PC-3 (cell line): ENCODE measurements around the gene ISG20L2. TPM values are rescaled to one million over a fixed set of nuclear protein-coding genes. Genes with fewer than 3 reads are reported as not detected.
"Not testable (repeated sequence)": the region's sequence is repeated elsewhere in the genome, so short reads cannot be mapped to it uniquely, and the experiment has no call there.

ENCODE experiments used
- ATAC-seq: fragments of 200-7000 bp; cut with Tn5 transposase; 2 replicates; pipeline ENCODE4 v1.9.1; 2020; ENCODE audit warnings: mild to moderate bottlenecking, moderate library complexity
- BruUV-seq: library from RNA; stranded (reverse); fragments of 400-500 nt; replicated peaks from 2 replicates; lab custom pipeline; 2021; lab: Mats Ljungman, UMichigan
- CTCF ChIA-PET: fragments of 300-600 bp; sonication (Branson Sonifier 250); formaldehyde crosslinking; loops from one replicate; lab custom pipeline; 2022; ENCODE audit warnings: antibody characterized with exemption; lab: Charles Lee
- POLR2A ChIA-PET: fragments of 300-600 bp; sonication (Branson Sonifier 250); formaldehyde crosslinking; loops from one replicate; lab custom pipeline; 2022; ENCODE audit warnings: antibody characterized with exemption; ENCODE audit not compliant: unreplicated experiment; lab: Charles Lee
- DNase-seq: peaks from one replicate; pipeline ENCODE4 v3.0.0-alpha.2; 2015
- H2AFZ ChIP-seq: fragments of 300-600 bp; sonication (generic); 2 replicates; pipeline ENCODE4 v1.6.0; 2016; ENCODE audit warnings: antibody characterized with exemption, low read length
- H3F3A ChIP-seq: fragments of 300-600 bp; sonication (generic); one replicate; pipeline ENCODE4 v1.6.0; 2017; ENCODE audit warnings: antibody characterized with exemption, low read length, control low read depth, mild to moderate bottlenecking; ENCODE audit not compliant: unreplicated experiment
- H3K27ac ChIP-seq: fragments of 300-600 bp; sonication (generic); 2 replicates; pipeline ENCODE4 v1.5.1; 2016; ENCODE audit warnings: mild to moderate bottlenecking, low read length
- H3K27me3 ChIP-seq: fragments of 300-600 bp; sonication (generic); 2 replicates; pipeline ENCODE4 v1.6.1; 2016; ENCODE audit warnings: low read length, mixed read lengths
- H3K36me3 ChIP-seq: fragments of 300-600 bp; sonication (generic); 2 replicates; pipeline ENCODE4 v1.6.1; 2016; ENCODE audit warnings: low read depth, mixed run types, low read length, mixed read lengths
- H3K4me1 ChIP-seq: fragments of 300-600 bp; sonication (generic); 2 replicates; pipeline ENCODE4 v1.5.1; 2016; ENCODE audit warnings: low read length; ENCODE audit not compliant: insufficient read depth
- H3K4me2 ChIP-seq: fragments of 300-600 bp; sonication (generic); 2 replicates; pipeline ENCODE4 v1.6.0; 2016; ENCODE audit warnings: low read length
- H3K4me3 ChIP-seq: fragments of 300-600 bp; sonication (generic); 2 replicates; pipeline ENCODE4 v1.5.1; 2016; ENCODE audit warnings: mild to moderate bottlenecking, low read length, mixed read lengths
- H3K79me2 ChIP-seq: fragments of 300-600 bp; sonication (generic); 2 replicates; pipeline ENCODE4 v1.6.1; 2017; ENCODE audit warnings: low read length, mixed read lengths
- H3K9ac ChIP-seq: fragments of 300-600 bp; sonication (generic); 2 replicates; pipeline ENCODE4 v1.6.0; 2016; ENCODE audit warnings: mild to moderate bottlenecking, low read length
- H3K9me2 ChIP-seq: fragments of 300-600 bp; sonication (generic); replicated peaks from 2 replicates; pipeline ENCODE4 v1.6.1; 2016; ENCODE audit warnings: mixed run types, low read length, mixed read lengths
- H3K9me3 ChIP-seq: fragments of 300-600 bp; sonication (generic); 2 replicates; pipeline ENCODE4 v1.6.1; 2016; ENCODE audit warnings: low read length, mixed read lengths
- H4K20me1 ChIP-seq: fragments of 300-600 bp; sonication (generic); 2 replicates; pipeline ENCODE4 v1.6.1; 2016; ENCODE audit warnings: low read length, mixed read lengths
- EZH2 ChIP-seq: fragments of 300-600 bp; sonication (generic); IDR thresholded peaks from one replicate; pipeline ENCODE4 v1.6.1; 2017; ENCODE audit warnings: antibody characterized with exemption, mild to moderate bottlenecking, low read length; ENCODE audit not compliant: unreplicated experiment
- EZH2phosphoT487 ChIP-seq: fragments of 300-600 bp; sonication (generic); IDR thresholded peaks from 2 replicates; pipeline ENCODE4 v1.6.1; 2018; ENCODE audit warnings: mild to moderate bottlenecking, antibody characterized with exemption, low read length, borderline replicate concordance
- intact Hi-C: fragments of 100-400 bp; cut with micrococcal nuclease; formaldehyde crosslinking; loops from 2 replicates; pipeline ENCODE4 v1.9.0; 2023
- total RNA-seq: library from RNA; depleted of rRNA; stranded (reverse); fragments of >200 nt; gene quantifications from 2 replicates; pipeline ENCODE4 v1.2.3, GENCODE V29; 2014
- TF ChIP-seq, protein P1 (sequence below): fragments of 300-600 bp; sonication (generic); conservative IDR thresholded peaks from 2 replicates; pipeline ENCODE4 v1.5.1; 2017; ENCODE audit warnings: antibody characterized with exemption, low read depth, mild to moderate bottlenecking, low read length

Gene ISG20L2
- total RNA-seq, 1 experiment from 2014 or later, result 39.2 TPM

DNA sequence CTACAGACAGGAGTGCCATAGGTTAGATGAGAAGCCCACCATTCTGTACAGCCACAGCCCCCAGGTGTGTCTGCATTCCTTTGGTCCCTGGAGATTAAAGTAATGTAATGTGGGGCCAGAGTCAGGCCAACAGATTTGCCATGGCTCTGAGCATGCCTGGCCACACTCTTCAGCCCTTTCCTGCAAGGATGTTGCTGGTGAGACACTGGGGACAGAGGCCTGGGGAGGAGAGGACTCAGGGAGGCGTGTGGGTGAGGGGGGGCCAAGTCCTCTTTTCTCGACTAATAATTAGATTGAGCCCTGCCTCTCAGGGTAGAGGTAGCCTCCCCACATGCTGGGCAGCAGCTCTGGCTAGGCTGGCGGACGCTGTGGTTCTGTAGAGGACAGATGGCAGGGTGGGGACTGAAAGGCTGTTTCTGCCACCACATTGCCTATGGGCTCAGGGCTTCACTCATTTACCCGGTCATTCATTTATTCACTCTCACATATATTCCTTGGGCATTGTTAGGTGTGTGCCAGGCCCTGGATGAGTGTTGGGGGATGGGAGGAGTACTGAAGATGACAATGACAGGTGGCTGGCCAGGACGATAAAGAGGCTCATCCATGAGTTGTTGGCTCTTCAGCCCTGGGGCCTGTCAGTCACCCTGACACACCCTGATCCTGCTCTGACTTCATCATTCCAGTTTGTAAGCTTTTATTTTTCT, 31.7 kb upstream of the ISG20L2 start:
- intact Hi-C loops, result no loop called here
- no peak overlapping the region for H3K27ac ChIP-seq
- H3K4me1 ChIP-seq, result no peaks in the 10 kb centered on the region
- H3K4me2 ChIP-seq, result no peak overlapping the region
- no peak overlapping the region for H3K9ac ChIP-seq
- TF ChIP-seq EZH2, result no peak
- TF ChIP-seq EZH2phosphoT487, result no peak
- no peaks in the 10 kb centered on the region for H3K27me3 ChIP-seq
- DNase-seq, result no peak
- no peaks in the 10 kb centered on the region for H4K20me1 ChIP-seq
- no peak overlapping the region for H3K4me3 ChIP-seq
- ATAC-seq, result peak; percentile 18
- no peaks in the 10 kb centered on the region for H3K9me3 ChIP-seq
- no peaks in the 10 kb centered on the region for H3K79me2 ChIP-seq
- BruUV-seq, result no TSS peak
- no peaks in the 10 kb centered on the region for H3K9me2 ChIP-seq
- H3F3A ChIP-seq, result no peaks in the 10 kb centered on the region
- ChIA-PET POLR2A (no interaction called here), CTCF (no interaction called here)
- H2AFZ ChIP-seq, result no peak overlapping the region
- no peaks in the 10 kb centered on the region for H3K36me3 ChIP-seq

DNA sequence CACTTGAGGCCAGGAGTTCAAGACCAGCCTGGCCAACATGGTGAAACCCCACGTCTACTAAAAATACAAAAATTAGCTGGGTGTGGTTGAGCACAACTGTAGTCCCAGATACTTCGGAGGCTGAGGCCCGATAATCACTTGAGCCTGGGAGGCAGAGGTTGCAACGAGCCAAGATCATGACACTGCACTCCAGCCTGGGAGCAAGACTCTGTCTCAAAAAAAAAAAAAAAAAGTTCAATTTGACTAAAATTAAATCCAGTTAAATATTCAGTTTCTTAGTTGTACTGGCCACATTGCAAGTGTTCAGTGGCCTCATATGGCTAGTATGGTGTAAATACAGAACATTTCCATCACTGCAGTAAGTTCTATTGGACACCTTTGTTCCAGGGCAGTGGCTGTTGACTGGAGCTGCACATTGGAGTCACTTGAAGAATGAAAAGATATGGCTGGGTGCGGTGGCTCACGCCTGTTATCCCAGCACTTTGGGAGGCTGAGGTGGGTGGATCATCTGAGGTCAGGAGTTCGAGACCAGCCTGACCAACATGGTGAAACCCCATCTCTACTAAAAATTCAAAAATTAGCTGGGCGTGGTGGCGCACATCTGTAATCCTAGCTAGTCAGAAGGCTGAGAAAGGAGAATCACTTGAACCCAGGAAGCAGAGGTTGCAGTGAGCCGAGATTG, 29.1 kb upstream of the ISG20L2 start:
- BruUV-seq, H3K4me3 ChIP-seq, H3K79me2 ChIP-seq, H3K36me3 ChIP-seq, H3K9ac ChIP-seq, H3K27ac ChIP-seq, CTCF ChIA-PET, DNase-seq, H3K4me1 ChIP-seq, H2AFZ ChIP-seq, H3K9me3 ChIP-seq, H3K4me2 ChIP-seq, H3F3A ChIP-seq, H4K20me1 ChIP-seq, ATAC-seq, H3K9me2 ChIP-seq, POLR2A ChIA-PET, intact Hi-C loops, H3K27me3 ChIP-seq: not testable (repeated sequence)

DNA sequence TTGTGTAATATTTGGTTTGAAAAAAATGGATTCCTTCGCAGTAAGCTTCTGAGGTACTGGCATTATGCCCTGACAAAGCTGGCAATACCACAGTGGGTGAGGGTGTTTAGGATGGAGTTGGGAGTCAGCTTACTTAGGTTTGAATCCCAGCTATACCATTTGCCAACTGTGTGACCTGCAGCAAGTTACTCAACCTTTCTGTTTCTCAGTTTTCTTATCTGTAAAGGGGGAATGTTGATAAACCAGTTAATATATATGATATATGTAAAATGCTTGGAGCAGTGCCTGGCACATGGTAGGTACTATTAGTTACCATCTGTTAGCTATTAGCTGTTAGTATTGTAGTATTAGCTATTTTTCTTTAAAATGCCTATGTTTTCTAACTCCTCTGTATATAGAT, 27.8 kb upstream of the ISG20L2 start:
- TF ChIP-seq EZH2 (no peak), EZH2phosphoT487 (no peak)
- TF ChIP-seq, protein P1, sequence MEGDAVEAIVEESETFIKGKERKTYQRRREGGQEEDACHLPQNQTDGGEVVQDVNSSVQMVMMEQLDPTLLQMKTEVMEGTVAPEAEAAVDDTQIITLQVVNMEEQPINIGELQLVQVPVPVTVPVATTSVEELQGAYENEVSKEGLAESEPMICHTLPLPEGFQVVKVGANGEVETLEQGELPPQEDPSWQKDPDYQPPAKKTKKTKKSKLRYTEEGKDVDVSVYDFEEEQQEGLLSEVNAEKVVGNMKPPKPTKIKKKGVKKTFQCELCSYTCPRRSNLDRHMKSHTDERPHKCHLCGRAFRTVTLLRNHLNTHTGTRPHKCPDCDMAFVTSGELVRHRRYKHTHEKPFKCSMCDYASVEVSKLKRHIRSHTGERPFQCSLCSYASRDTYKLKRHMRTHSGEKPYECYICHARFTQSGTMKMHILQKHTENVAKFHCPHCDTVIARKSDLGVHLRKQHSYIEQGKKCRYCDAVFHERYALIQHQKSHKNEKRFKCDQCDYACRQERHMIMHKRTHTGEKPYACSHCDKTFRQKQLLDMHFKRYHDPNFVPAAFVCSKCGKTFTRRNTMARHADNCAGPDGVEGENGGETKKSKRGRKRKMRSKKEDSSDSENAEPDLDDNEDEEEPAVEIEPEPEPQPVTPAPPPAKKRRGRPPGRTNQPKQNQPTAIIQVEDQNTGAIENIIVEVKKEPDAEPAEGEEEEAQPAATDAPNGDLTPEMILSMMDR, result no peak
- Histone ChIP-seq H3K4me1 (peaks cover 10% of the 10 kb centered on the region), H3K36me3 (no peaks in the 10 kb centered on the region), H2AFZ (no peak overlapping the region), H3K9me3 (no peaks in the 10 kb centered on the region), H3F3A (no peaks in the 10 kb centered on the region), H3K79me2 (peaks cover 17% of the 10 kb centered on the region), H3K27ac (no peak overlapping the region), H3K4me2 (no peak overlapping the region), H3K4me3 (no peak overlapping the region), H3K9me2 (no peaks in the 10 kb centered on the region), H3K9ac (no peak overlapping the region), H4K20me1 (no peaks in the 10 kb centered on the region), H3K27me3 (no peaks in the 10 kb centered on the region)
- ChIA-PET CTCF (no interaction called here), POLR2A (interaction anchor here (0.5 to 0.7 kb wide), 3 partner anchors 65 to 256 kb away, joined by 4 to 7 read pairs (median 4); partner anchors contain the start of gene MEF2D)
- intact Hi-C loops, result no loop called here
- no peak for ATAC-seq
- no peak for DNase-seq
- BruUV-seq, result no TSS peak
